CD4-positive, alpha-beta T cell treated with Interferon gamma for 1 hour (primary cell): Measurements from ENCODE around the gene HTR3A.

ENCODE experiments used
- DNase-seq: peaks from one replicate; pipeline ENCODE4 v3.0.0-alpha.2; 2020

The HTR3A gene

DNA sequence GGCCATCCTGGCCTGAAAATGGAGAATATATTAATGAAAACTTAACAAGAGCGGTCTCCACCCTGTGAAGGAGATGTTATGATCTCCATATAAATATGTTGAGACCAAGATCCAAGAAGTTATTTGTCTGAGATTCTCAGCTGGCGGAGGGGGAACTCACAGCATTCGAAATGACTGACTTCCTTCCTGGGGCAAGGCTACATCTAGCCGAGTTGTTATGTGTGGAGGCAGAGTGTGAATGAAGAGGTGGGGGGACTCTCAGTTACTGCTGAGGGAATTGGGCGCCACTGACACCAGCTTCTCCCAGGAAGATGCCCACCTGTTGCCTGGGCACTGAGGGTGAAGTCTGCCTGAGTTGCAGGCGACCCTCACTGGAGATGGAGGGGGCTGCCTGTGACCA is 5.9 kb downstream of the HTR3A start:
- DNase-seq: no peak

DNA sequence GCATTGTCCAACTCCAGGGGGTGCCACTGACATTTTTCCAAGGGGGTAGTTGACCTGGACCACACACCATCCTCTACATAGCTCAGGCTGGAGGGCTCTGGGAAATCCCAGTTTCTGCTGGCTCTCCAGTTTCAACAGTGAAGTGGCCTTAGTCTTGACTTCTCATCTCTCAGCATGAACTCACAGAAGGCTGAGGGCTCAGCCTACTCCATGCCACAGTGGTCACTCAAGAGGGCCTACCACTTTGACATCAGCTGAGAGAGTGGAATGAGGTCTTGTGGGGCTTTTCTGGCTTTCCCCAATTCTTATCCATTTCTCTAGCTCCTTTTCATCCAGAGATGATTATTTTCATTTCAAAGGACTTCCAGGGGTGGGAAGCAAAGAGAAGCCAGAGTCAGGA is 7.4 kb downstream of the HTR3A start:
- no peak for DNase-seq

DNA sequence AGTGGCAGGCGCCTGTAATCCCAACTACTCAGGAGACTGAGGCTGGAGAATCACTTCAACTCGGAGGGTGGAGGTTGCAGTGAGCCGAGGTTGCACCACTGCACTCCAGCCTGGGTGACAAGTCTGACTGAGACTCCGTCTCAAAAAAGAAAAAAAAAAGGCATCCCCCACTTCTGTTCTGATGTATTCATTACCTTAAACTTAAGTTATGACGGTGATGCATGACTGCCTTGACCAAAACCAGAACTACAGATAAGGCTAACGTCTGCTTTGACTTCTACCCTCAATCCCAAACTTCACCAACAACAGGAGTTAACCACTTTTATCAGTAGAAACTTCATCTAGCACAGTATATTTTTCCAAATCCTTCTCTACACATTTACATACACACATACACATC is 9.9 kb downstream of the HTR3A start:
- DNase-seq: no peak

DNA sequence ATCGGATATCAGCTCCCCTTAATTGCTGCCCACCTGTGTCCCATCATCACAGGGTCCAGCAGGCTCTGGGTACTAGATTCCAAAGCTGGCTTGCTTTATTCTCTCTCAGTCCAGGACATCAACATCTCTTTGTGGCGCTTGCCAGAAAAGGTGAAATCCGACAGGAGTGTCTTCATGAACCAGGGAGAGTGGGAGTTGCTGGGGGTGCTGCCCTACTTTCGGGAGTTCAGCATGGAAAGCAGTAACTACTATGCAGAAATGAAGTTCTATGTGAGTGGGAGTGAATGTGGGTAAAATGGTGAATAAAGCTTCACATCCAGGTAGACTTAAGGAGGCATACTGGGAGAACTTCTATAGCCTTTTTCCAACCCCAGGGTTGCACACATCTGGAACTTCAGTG is 11.0 kb downstream of the HTR3A start:
- DNase-seq: no peak

DNA sequence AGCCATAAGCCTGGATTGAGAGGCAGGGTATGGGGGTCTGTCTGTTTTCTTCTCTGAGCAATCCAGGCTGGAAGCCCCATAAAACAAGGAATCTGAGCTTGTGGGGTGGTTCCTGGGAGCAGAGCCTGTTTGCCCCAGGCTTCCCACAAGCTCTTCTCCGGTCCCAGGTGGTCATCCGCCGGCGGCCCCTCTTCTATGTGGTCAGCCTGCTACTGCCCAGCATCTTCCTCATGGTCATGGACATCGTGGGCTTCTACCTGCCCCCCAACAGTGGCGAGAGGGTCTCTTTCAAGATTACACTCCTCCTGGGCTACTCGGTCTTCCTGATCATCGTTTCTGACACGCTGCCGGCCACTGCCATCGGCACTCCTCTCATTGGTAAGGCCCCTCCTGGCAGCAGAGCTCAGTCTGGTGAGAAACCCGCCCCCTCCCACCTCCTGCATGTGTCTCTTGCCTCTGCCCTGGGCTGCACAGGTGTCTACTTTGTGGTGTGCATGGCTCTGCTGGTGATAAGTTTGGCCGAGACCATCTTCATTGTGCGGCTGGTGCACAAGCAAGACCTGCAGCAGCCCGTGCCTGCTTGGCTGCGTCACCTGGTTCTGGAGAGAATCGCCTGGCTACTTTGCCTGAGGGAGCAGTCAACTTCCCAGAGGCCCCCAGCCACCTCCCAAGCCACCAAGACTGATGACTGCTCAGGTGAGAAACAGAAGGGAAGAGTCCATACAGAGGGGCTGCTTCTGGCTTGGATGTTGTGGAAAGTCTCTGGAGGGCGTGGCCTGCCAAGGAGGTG is 11.6 kb downstream of the HTR3A start:
- DNase-seq: no peak

DNA sequence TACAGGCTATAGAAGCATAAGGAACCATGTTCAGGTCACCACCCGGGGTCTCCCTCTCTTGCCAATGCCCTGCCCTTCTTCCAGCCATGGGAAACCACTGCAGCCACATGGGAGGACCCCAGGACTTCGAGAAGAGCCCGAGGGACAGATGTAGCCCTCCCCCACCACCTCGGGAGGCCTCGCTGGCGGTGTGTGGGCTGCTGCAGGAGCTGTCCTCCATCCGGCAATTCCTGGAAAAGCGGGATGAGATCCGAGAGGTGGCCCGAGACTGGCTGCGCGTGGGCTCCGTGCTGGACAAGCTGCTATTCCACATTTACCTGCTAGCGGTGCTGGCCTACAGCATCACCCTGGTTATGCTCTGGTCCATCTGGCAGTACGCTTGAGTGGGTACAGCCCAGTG is 14.5 kb downstream of the HTR3A start:
- DNase-seq: no peak

DNA sequence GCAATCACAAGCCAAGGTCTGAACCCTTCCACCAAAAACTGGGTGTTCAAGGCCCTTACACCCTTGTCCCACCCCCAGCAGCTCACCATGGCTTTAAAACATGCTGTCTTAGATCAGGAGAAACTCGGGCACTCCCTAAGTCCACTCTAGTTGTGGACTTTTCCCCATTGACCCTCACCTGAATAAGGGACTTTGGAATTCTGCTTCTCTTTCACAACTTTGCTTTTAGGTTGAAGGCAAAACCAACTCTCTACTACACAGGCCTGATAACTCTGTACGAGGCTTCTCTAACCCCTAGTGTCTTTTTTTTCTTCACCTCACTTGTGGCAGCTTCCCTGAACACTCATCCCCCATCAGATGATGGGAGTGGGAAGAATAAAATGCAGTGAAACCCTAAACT is 15.0 kb downstream of the HTR3A start:
- DNase-seq: no peak

DNA sequence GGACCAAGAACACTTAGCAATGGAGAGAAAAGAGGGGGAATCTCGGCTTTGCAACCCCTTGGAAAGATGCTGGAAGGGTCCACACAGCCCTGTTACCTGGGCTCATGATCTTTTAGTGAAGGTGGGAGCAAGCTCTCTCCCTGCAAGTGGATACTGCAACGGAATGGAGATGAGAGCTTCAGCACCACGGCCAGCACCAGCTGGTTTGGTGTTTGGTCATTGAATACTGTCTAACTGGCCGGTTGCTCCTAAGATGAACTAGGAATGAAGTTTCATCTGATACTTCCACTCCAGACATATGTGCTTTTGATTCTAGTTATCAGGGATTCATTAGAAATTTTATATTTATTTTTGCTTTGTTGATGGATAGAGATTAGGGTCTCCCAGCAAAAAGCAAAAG is 16.3 kb downstream of the HTR3A start:
- DNase-seq: no peak

DNA sequence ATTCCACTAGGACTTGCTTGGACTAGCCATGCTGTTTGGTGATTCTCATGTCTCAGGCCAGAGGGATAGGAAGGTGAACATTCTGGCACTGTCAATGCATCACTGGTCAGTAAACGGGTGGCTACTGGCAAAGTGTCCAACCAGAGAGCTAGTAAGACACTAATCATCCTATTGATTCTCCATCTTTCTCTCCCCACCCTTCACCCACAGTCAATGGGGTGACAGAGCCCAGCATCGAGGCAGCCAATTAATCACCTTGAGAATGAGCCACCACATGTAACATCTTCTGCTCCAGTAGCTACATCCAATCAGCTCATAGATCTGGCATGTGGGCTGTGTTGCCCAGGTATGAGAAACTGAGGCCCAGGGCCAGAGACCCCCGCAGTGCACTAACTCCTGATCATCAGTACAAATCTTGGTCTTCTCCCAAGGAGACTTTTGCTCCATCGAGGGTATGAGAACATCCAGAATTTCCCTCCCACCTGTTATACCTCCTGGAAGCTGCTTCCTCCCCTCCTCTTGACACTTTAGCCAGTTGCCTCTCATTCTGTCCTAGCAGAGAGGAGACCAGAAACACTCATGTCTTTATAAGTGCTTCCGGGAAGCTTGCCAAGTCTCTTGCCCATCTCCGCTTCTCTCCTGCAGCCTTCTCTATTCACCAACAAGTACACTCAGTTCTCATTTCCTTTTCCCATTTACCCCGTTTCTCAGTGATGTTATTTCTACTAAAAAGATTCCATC is 17.0 kb downstream of the HTR3A start:
- no peak for DNase-seq

DNA sequence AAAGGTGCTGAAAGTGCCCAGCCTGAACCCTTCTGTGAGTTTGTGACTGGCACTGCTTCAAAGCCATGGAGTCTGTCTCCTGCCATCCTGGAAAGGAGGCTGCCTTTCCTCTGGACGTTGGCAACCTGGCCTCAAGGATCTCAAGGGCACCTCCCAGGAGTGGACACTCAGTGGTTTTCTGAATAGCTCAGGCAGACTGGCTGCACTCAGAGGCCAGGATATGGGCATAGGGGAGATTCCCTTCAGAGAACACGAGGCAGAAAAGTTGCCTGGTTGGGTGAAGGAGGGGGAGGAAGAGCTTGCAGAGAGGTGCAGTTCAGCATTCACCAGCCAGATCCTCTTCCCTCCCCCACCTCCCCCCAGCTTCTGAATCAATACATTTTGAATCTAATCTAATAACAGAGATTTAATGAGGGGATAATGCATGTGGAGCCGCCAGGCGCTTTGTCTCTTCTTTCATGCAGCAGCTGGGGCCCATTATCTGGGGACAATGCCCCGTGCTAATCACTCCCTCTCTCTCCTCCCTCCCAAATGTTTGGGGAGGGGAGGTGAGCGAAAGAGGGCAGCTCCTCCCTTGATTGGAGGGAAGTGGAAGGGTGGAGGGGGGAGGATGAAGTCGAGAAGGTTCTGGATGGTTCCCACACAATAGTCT is 17.7 kb downstream of the HTR3A start:
- no peak for DNase-seq

DNA sequence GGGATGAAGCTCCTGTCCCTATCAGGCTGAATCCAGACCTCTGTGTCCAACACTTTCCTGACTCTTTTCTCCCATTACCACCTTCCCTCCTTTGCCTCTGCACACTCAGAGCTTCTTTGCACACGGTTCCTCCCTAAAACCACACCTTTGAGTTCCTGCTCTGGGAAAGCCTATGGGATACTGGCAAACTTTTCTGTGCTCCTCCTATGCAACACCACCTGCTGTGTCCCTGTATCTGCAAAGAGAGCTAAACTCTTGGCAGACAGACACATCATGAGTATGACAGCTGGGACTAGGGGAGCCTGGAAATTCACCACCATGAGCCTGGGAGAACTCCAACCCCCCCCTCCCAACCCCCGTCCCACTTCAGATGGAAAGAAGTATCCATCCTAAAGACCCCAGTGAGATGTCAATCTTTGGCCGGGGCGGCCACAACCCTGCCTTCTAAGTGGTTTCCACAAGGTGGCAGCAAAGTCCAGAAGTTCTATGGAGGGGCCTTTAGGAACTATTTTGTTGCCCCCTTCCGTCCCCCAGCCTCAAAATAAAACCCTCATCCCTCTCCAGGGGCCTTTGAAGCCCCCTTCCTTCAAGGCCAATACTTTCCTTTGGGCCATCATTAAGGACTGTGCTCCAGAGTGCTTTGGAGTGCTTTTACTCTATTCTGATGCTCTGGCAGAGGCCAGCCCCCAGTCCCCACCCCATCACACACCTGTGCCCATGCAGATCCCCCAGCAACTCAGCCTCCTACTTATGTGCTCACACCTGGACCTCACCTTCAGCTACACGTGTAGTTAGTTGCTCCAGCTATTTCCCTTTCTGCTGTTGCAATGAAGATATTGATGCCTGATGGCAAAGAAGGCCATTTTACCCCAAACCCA is 19.4 kb downstream of the HTR3A start:
- no peak for DNase-seq

DNA sequence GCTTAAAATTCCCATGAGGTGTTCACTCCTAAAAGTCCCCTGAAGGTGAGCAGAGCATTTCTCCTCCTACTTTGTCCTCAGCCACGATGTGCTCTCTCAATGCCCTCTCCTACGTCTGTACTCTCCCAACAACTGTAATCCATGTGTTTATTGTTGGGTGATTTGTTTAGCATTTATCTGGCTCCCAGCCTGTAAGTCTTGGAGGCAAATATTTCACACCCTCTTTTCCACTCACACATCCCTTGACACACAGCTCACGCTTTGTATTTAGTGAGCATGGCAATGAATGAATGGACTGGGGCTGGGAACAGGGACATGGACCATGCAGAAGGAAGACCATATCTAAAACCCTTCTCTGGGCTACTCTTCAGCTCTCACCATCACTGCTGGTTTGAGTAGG is 22.6 kb downstream of the HTR3A start:
- no peak for DNase-seq

DNA sequence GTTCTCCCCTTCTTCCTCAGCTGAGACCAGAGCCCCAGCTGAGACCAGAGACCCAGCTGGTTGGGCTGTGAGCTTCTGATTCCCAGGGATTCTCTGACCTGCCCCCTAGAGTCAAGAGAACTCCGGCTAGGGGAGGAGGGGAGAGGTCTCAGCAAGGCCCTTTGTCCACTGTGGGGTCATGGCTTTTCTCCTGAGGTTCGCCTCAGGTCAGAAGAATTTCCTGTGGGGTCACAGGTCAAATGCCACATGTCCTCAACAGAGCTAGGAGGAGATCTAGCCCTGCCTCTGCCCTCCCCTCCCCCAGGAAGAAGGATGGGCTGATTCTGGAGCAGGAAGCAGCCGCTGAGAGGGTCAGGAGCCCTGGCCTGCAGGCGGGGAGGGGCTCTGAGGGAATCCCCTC is 23.7 kb downstream of the HTR3A start:
- DNase-seq: no peak

DNA sequence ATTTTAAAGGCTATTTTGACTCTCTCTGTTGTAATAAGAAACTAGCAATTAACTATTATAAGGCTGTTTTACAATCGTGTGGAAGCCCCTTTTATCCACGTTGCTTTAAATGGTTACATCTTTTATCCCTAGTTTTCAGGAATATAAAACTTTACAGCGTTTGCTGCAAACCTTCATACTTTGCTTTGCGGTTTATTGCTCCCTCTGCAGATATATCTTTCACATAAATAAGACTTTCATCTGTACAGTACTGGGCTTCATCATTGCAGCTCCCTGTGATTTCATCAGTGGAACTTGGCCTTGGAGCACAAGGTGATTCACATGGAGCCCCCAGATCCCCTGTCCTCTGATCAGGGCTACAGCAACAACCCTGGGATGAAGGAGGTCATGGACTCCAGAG is 25.6 kb downstream of the HTR3A start:
- DNase-seq: no peak

DNA sequence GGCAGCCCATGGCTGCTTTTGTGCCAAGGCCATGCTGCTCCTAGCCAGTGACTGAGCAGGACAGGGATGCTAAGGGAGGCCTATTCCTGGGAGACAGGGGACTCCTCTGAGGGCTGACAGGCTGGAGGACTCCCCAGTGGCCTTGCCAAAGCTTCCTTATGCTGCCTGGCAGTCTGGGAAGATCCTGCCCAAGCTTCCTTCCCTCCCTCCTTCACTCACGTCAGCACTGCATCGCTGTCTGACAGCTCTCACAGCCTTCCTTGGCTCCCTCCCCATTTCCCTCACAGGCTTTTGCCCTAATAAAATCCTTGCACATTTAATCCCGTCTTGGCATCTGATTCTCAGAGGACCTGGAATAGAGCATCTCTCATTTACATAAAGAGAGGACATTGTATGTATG is 26.5 kb downstream of the HTR3A start:
- no peak for DNase-seq

DNA sequence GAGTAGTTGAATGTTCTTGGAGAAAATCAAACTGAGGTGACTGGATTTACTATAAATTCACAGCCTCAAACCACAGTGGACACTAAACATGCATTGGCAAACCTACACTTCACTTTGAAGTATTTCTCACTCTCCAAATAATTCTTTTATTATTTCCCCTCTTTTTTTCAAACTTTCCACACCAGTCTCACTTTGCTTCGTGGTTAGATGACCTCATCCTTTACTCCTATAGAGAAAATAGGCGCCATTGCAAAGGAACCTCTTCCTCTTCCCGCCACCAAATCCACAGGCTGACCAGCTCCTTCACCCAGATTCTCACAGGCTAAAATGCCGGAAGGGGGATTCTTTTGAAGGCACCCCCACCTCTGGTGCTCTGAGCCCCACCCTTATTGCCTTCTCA is 33.4 kb downstream of the HTR3A start:
- DNase-seq: no peak

DNA sequence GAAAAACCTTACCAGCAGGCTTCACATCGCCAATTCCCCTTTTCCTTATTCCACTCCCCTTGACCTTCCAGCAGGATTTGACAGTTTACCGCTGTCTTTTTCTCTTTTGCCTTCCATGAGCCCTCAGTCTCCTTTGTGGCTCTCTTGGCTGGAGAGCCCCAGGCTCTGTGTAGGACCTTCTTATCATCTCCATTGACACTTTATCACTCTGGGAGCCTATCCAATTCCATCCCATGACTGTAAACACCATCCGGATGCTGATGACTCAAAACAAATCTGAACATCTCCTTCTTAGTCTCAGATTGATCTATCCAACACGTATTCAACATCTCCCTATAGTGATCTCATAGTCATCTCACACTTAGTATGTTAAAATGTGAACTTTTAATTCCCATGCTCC is 36.0 kb downstream of the HTR3A start:
- no peak for DNase-seq

DNA sequence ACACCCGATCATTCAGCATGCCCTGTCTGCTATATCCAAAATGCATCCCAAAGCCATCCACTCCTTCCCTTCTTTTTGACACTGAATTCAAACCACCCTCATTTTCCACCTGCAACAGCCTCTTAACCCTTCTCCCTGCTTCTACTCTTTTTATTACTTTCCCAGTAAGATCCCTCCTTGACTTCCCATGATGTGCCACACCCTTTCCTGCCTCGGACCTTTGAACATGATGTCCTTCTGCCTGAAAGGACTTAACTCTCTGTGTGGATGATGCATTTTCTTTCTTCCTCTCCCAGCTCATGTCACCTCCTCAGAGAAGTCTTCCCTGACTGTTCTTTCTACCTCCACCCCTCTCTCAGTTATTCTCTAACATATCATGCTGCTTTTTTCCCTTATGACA is 36.5 kb downstream of the HTR3A start:
- no peak for DNase-seq

DNA sequence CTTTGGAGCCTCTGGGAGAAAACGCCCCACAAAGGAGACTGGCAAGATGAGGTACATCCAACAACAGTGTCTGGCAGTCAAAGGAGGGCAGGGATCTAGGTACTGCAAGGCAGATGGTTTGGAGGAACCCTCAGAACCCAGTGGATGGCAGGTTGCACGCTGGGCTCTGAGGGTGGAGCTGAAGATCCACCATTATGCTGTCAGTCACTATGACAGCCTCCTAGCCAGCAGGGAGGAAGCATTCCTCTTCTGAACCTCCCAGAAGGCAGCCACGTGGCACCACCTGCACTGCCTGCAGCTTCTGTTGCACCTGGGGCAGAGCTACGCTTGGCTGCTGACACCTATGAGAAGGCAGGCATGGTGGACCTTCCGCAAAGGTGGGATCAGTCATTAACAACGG is 40.2 kb downstream of the HTR3A start:
- DNase-seq: no peak

DNA sequence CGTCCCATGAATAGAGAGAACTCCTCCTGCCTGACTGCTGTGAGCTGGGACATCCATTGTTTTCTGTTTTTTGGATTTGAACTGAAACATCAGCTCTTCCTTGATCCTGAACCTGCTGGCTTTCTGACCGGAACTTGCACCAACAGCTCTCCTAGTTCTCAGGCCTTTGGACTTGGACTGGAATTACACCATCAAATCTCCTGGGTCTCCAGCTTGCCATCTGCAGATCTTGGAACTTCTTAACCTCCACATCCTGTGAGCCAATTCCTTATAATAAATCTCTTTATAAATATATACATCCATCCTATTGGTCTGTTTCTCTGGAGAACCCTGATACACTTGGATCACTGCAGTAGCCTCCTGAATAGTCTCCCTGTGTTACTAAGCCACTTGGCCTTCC is 42.1 kb downstream of the HTR3A start:
- no peak for DNase-seq

DNA sequence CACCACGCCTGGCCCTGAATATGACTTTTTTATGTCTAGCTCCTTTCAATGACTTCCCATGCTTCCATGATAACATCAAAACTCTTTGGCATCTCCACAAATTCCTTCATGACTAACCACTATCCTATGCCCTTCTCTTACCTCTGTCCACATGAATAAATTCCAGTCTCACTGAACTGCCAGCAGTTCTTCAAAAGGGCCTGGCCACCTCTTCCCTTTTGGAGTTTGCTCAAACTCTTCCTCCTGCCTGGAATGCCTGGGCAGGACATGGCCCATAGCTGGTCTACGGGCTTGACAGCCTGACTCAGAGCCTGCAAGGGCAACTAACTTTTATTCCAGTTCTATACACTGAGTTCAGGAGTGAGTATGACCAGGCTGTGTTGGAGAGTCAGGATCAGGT is 42.8 kb downstream of the HTR3A start:
- DNase-seq: no peak

DNA sequence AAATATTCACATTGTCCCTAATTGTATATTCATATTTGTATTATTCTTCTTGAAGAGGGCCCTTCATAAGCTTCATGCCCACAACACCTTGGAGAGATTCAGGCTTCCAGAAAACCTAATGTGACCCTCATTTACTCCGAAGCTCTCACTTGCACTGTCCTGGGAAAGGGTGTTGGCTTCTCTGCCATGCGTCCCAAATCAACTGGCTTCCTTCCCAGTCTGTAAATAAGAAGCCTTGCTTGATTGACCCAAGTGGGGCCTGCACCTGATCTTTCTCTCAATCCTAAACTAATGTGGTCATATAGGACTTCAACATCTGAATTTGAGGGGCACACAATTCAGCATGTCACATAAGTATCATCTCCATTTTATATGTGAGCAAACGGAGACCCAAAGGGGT is 44.1 kb downstream of the HTR3A start:
- no peak for DNase-seq

DNA sequence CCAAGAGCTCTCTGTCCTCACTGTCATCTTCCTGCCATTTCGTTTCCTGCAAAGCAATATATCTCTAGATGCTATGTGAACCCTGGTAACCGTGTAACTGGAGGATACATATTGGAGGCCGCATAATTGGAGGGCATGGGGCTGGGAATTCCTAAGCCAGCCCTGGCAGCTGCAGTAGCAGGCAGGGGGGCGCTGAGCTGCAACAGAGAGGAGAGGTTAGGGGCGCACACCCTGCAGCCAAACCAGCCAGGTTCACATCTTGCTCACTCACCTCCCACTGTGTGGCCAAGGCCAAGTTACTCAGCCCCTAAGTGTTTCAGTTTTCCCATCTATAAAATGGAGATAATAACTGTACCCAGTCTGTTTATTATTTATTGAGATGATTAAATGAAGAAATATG is 44.7 kb downstream of the HTR3A start:
- no peak for DNase-seq
